Body of pancreas (tissue), 4 donors: ENCODE data around the gene OAF. TPM values are rescaled to one million over a fixed set of nuclear protein-coding genes. Genes with fewer than 3 reads are reported as not detected.
"Not testable (repeated sequence)": the region's sequence is repeated elsewhere in the genome, so short reads cannot be mapped to it uniquely, and the experiment has no call there.

Experiments used
- ATAC-seq: fragments of 150-250 bp; one replicate; pipeline ENCODE4 v1.9.1; 2016
- DNase-seq, 4 donors: peaks; one replicate each; pipeline ENCODE4 v3.0.0-alpha.2; 2019
- H3K27ac ChIP-seq, 4 donors: fragments of 200-600 bp; sonication (generic); 1 replicate in 3 of 4; 2 replicates in 1 of 4; pipeline versions ENCODE4 v1.5.1 to v1.6.1; 2016 to 2019; ENCODE audit warnings: mild to moderate bottlenecking in 1 of 4, mixed read lengths in 1 of 4, moderate library complexity in 1 of 4
- H3K27me3 ChIP-seq, 2 donors: fragments of 200-600 bp; sonication (generic); one replicate each; pipeline ENCODE4 v1.6.0; 2016; ENCODE audit warnings: mild to moderate bottlenecking in 1 of 2
- H3K36me3 ChIP-seq, 2 donors: fragments of 200-600 bp; sonication (generic); replicated peaks in 1 of 2; 2 replicates each; pipeline ENCODE4 v1.5.1; 2016; ENCODE audit warnings: low read depth in 2 of 2; ENCODE audit not compliant: insufficient read depth in 1 of 2
- H3K4me1 ChIP-seq: fragments of 200-600 bp; sonication (generic); one replicate; pipeline ENCODE4 v1.6.0; 2016
- H3K4me3 ChIP-seq, 2 donors: fragments of 200-600 bp; sonication (generic); 1 replicate in 1 of 2; 2 replicates in 1 of 2; pipeline ENCODE4 v1.5.1; 2016 to 2019
- H3K9me3 ChIP-seq, 3 donors: fragments of 200-600 bp; sonication (generic); 1 replicate in 2 of 3; 2 replicates in 1 of 3; pipeline ENCODE4 v1.5.1; 2016
- CTCF ChIP-seq, 7 experiments: fragments of 450-650 bp in 4 of 7; fragments of 200-600 bp in 3 of 7; sonication (generic) in 3 of 7; IDR thresholded peaks; one replicate each; pipeline ENCODE4 v1.5.1; 2016 to 2019; ENCODE audit warnings: antibody characterized with exemption in 7 of 7
- POLR2A ChIP-seq, 3 donors: fragments of 450-650 bp; IDR thresholded peaks; one replicate each; pipeline ENCODE4 v1.6.1; 2016; ENCODE audit warnings: antibody characterized with exemption in 3 of 3, mild to moderate bottlenecking in 2 of 3
- WGBS, 2 donors: methylation state at CpG; one replicate each; pipeline ENCODE4 v1.1.5; 2017; 5-methylcytosine and 5-hydroxymethylcytosine counted together
- intact Hi-C: fragments of 100-400 bp; cut with DNase I; formaldehyde crosslinking; loops from one replicate; pipeline ENCODE4 v1.15.1; 2023
- total RNA-seq, 2 donors: library from RNA; depleted of rRNA; stranded (reverse); fragments of >200 nt; gene quantifications; one replicate each; pipeline ENCODE4 v1.1.0, GENCODE V29; 2016

Gene OAF
- total RNA-seq, 2 donors from 2014 or later: 53.7 to 67.7 TPM

GRCh38 chr11:120173807-120174206, 37.0 kb upstream of the OAF start:
- Histone ChIP-seq H3K4me1 (peaks cover 12% of the 10 kb centered on the region), H3K9me3 (no peaks in the 10 kb centered on the region), H3K4me3 (no peak overlapping the region), H3K36me3 (no peaks in the 10 kb centered on the region), H3K27ac (no peak overlapping the region), H3K27me3 (no peaks in the 10 kb centered on the region)
- intact Hi-C loops: loop anchor here (2.0 kb wide), 1 partner anchor 55 kb away; no protein-coding TSS in a partner anchor
- WGBS, 2 donors: 38 to 60% methylated on average over 5 of the region's 5 CpGs
- TF ChIP-seq CTCF (IDR thresholded peaks at IDR 0.05) (no peak), POLR2A (IDR thresholded peaks at IDR 0.05) (no peak)
- ATAC-seq (no peak), DNase-seq (no peak)

- Histone ChIP-seq H3K4me1 (peaks cover 2% of the 10 kb centered on the region), H3K27me3 (no peaks in the 10 kb centered on the region), H3K36me3 (no peaks in the 10 kb centered on the region), H3K27ac (no peak overlapping the region), H3K4me3 (no peak overlapping the region), H3K9me3 (no peaks in the 10 kb centered on the region)
- TF ChIP-seq POLR2A (IDR thresholded peaks at IDR 0.05) (no peak), CTCF (IDR thresholded peaks at IDR 0.05) (no peak)
- no peak for ATAC-seq
- 76 to 83% methylated on average over 4 of the region's 4 CpGs for WGBS, 2 donors
- no peak for DNase-seq
- intact Hi-C loops: loop anchor here (5.0 kb wide), 1 partner anchor 122 kb away; no protein-coding TSS in a partner anchor
These were observed 36.0 kb upstream of the OAF start for GRCh38 chr11:120174866-120175265.

GRCh38 chr11:120178561-120179056, 32.2 kb upstream of the OAF start:
- no peak for TF ChIP-seq POLR2A (IDR thresholded peaks at IDR 0.05)
- TF ChIP-seq CTCF (IDR thresholded peaks at IDR 0.05): no peak
- Histone ChIP-seq H3K4me3 (no peak overlapping the region), H3K4me1 (peaks cover 21% of the 10 kb centered on the region), H3K9me3 (no peaks in the 10 kb centered on the region), H3K36me3 (no peaks in the 10 kb centered on the region), H3K27me3 (no peaks in the 10 kb centered on the region), H3K27ac (no peak overlapping the region)
- ATAC-seq: no peak
- intact Hi-C loops: loop anchor here (5.0 kb wide), 1 partner anchor 119 kb away; no protein-coding TSS in a partner anchor
- no peak for DNase-seq
- WGBS, 2 donors: 75 to 89% methylated on average over 5 of the region's 5 CpGs

GRCh38 chr11:120179057-120179672, 31.7 kb upstream of the OAF start:
- WGBS, 2 donors: 80 to 85% methylated on average over 10 of the region's 10 CpGs
- Histone ChIP-seq H3K27me3 (no peaks in the 10 kb centered on the region), H3K27ac (no peak overlapping the region), H3K36me3 (no peaks in the 10 kb centered on the region), H3K9me3 (no peaks in the 10 kb centered on the region), H3K4me1 (peaks cover 27% of the 10 kb centered on the region), H3K4me3 (no peak overlapping the region)
- no peak for ATAC-seq
- intact Hi-C loops: loop anchor here (5.0 kb wide), 1 partner anchor 118 kb away; no protein-coding TSS in a partner anchor
- no peak for TF ChIP-seq POLR2A (IDR thresholded peaks at IDR 0.05)
- no peak for TF ChIP-seq CTCF (IDR thresholded peaks at IDR 0.05)
- no peak for DNase-seq

- not testable (repeated sequence) for H3K36me3 ChIP-seq
These were observed 30.8 kb upstream of the OAF start for GRCh38 chr11:120180063-120180462.

More at GRCh38 chr11:120180063-120180462, 30.8 kb upstream of the OAF start:
- H3K27ac ChIP-seq, DNase-seq, intact Hi-C loops, H3K9me3 ChIP-seq, H3K27me3 ChIP-seq, H3K4me3 ChIP-seq, ATAC-seq: not testable (repeated sequence)
- peaks cover 36% of the 10 kb centered on the region for H3K4me1 ChIP-seq
- WGBS, 2 donors: 89 to 95% methylated on average over 3 to 6 of the region's 6 CpGs
